ENCODE results near the gene PHLDB2.

- TF ChIP-seq CTCF (IDR thresholded peaks at IDR 0.05) (no peak), POLR2A (IDR thresholded peaks at IDR 0.05) (no peak)
These were observed 108.0 kb downstream of the PHLDB2 start for GRCh38 chr3:111967068-111967467.

All from lower leg skin (tissue), 3 donors.